IMR-90 (cell line): Measurements from ENCODE around the gene GRK5. TPM values are rescaled to one million over a fixed set of nuclear protein-coding genes. Genes with fewer than 3 reads are reported as not detected.
A peak's percentile ranks its signal among the peaks of the same experiment; 100 is the strongest.

ENCODE experiments used
- ATAC-seq: fragments of 200-7000 bp; cut with Tn5 transposase; 2 replicates; pipeline ENCODE4 v1.9.1; 2020; ENCODE audit warnings: low read depth, mild to moderate bottlenecking, moderate library complexity
- BruUV-seq: library from RNA; stranded (reverse); fragments of 400-500 nt; replicated peaks from 2 replicates; lab custom pipeline; 2021; lab: Mats Ljungman, UMichigan
- CTCF ChIA-PET: fragments of 300-600 bp; formaldehyde crosslinking; extraction: SDS; loops from one replicate; lab custom pipeline; 2021; ENCODE audit warnings: antibody characterized with exemption; lab: Yijun Ruan, JAX
- POLR2A ChIA-PET: fragments of 300-600 bp; sonication (Branson Sonifier 250); formaldehyde crosslinking; loops from one replicate; lab custom pipeline; 2022; ENCODE audit warnings: antibody characterized with exemption; ENCODE audit not compliant: unreplicated experiment; lab: Charles Lee
- DNase-seq: peaks from one replicate; pipeline ENCODE4 v3.0.0; 2013
- H2AFZ ChIP-seq: replicated peaks from 2 replicates; pipeline ENCODE3; 2013; ENCODE audit warnings: low read length, mild to moderate bottlenecking; ENCODE audit not compliant: poor library complexity
- H2AK5ac ChIP-seq: 2 replicates; pipeline ENCODE4 v1.6.1; 2013; ENCODE audit warnings: low read depth, low read length, inconsistent platforms
- H2AK9ac ChIP-seq: replicated peaks from 2 replicates; pipeline ENCODE3; 2013; ENCODE audit warnings: mild to moderate bottlenecking, low read depth, low read length, moderate library complexity; ENCODE audit not compliant: poor library complexity
- H2BK120ac ChIP-seq: 2 replicates; pipeline ENCODE4 v1.6.1; 2013; ENCODE audit warnings: low read depth, low read length, inconsistent platforms
- H2BK15ac ChIP-seq: 3 replicates; pipeline ENCODE4 v1.6.1; 2013; ENCODE audit warnings: low read depth, low read length, inconsistent platforms
- H2BK20ac ChIP-seq: 2 replicates; pipeline ENCODE4 v1.6.1; 2013; ENCODE audit warnings: low read depth, mild to moderate bottlenecking, inconsistent platforms, low read length, moderate library complexity
- H2BK5ac ChIP-seq: 2 replicates; pipeline ENCODE4 v1.6.1; 2013; ENCODE audit warnings: mild to moderate bottlenecking, low read depth, low read length, inconsistent platforms; ENCODE audit not compliant: poor library complexity, severe bottlenecking
- H3K14ac ChIP-seq: replicated peaks from 2 replicates; pipeline ENCODE4 v1.6.1; 2013; ENCODE audit warnings: low read depth, low read length, inconsistent platforms
- H3K18ac ChIP-seq: 2 replicates; pipeline ENCODE4 v1.6.1; 2013; ENCODE audit warnings: low read depth, low read length, control low read depth
- H3K23ac ChIP-seq: 2 replicates; pipeline ENCODE4 v1.6.1; 2013; ENCODE audit warnings: low read depth, low read length, inconsistent platforms
- H3K27ac ChIP-seq: 2 replicates; pipeline ENCODE4 v1.5.1; 2013; ENCODE audit warnings: mild to moderate bottlenecking, control low read depth, low read length; ENCODE audit not compliant: insufficient read depth
- H3K27me3 ChIP-seq: 2 replicates; pipeline ENCODE4 v1.6.1; 2013; ENCODE audit warnings: low read length; ENCODE audit not compliant: control insufficient read depth, insufficient read depth
- H3K36me3 ChIP-seq: 2 replicates; pipeline ENCODE4 v1.6.1; 2013; ENCODE audit warnings: low read length, mixed read lengths; ENCODE audit not compliant: control insufficient read depth, insufficient read depth
- H3K4ac ChIP-seq: 2 replicates; pipeline ENCODE4 v1.6.1; 2013; ENCODE audit warnings: low read depth, low read length, inconsistent platforms
- H3K4me1 ChIP-seq: 2 replicates; pipeline ENCODE4 v1.6.1; 2013; ENCODE audit warnings: low read length, mixed read lengths; ENCODE audit not compliant: control insufficient read depth, insufficient read depth
- H3K4me2 ChIP-seq: 2 replicates; pipeline ENCODE4 v1.6.1; 2013; ENCODE audit warnings: low read depth, mild to moderate bottlenecking, control low read depth, low read length, moderate library complexity
- H3K4me3 ChIP-seq: 2 replicates; pipeline ENCODE4 v1.5.1; 2013; ENCODE audit warnings: low read depth, mild to moderate bottlenecking, control low read depth, low read length, moderate library complexity; ENCODE audit not compliant: insufficient read depth
- H3K56ac ChIP-seq: 2 replicates; pipeline ENCODE4 v1.6.1; 2013; ENCODE audit warnings: low read length, inconsistent platforms; ENCODE audit not compliant: insufficient read depth; ENCODE audit errors: extremely low read depth
- H3K79me1 ChIP-seq, 2 experiments: 2 replicates each; pipeline ENCODE4 v1.6.1; 2013; ENCODE audit warnings: low read length in 2 of 2, inconsistent platforms in 1 of 2, low read depth in 1 of 2
- H3K9ac ChIP-seq: 2 replicates; pipeline ENCODE4 v1.6.1; 2013; ENCODE audit warnings: low read depth, low read length, control low read depth
- H3K9me1 ChIP-seq: 2 replicates; pipeline ENCODE4 v1.6.1; 2013; ENCODE audit warnings: low read length, inconsistent platforms; ENCODE audit not compliant: insufficient read depth
- H3K9me3 ChIP-seq: 2 replicates; pipeline ENCODE4 v1.6.1; 2013; ENCODE audit warnings: low read length; ENCODE audit not compliant: control insufficient read depth, insufficient read depth
- H4K20me1 ChIP-seq: 2 replicates; pipeline ENCODE4 v1.6.1; 2013; ENCODE audit warnings: low read length, inconsistent platforms; ENCODE audit not compliant: insufficient read depth
- H4K5ac ChIP-seq: 2 replicates; pipeline ENCODE4 v1.6.1; 2013; ENCODE audit warnings: mild to moderate bottlenecking, low read depth, low read length, control low read depth
- H4K8ac ChIP-seq, 2 experiments: 2 replicates each; pipeline ENCODE4 v1.6.1; 2013; ENCODE audit warnings: low read depth in 2 of 2, low read length in 2 of 2, control low read depth in 1 of 2, inconsistent platforms in 1 of 2
- H4K91ac ChIP-seq: 2 replicates; pipeline ENCODE4 v1.6.1; 2013; ENCODE audit warnings: low read depth, low read length, inconsistent platforms; ENCODE audit not compliant: insufficient read depth
- CHD1 ChIP-seq: IDR thresholded peaks from 2 replicates; pipeline ENCODE4 v1.6.1; 2012; ENCODE audit warnings: low read depth, low read length, improper control_type of control experiment
- NFE2L2 ChIP-seq: fragments of 150-350 bp; IDR thresholded peaks from 2 replicates; pipeline ENCODE4 v1.6.1; 2016; ENCODE audit warnings: low read depth, mild to moderate bottlenecking, low read length
- POLR2A ChIP-seq: IDR thresholded peaks from 2 replicates; pipeline ENCODE4 v1.6.1; 2012; ENCODE audit warnings: mild to moderate bottlenecking, low read depth, low read length
- RAD21 ChIP-seq: IDR thresholded peaks from 2 replicates; pipeline ENCODE4 v1.6.1; 2012; ENCODE audit warnings: low read length, improper control_type of control experiment
- RFX5 ChIP-seq: IDR thresholded peaks from 2 replicates; pipeline ENCODE4 v1.8.0; 2012; ENCODE audit warnings: low read depth, mild to moderate bottlenecking, low read length, moderate library complexity
- WGBS, 2 experiments: methylation state at CpG; one replicate each; pipeline versions ENCODE4 v1.1.5 to v1.1.7; 2013; ENCODE audit warnings: missing lambda C conversion rate in 2 of 2; ENCODE audit not compliant: insufficient read length in 1 of 2; ENCODE audit errors: extremely low coverage in 2 of 2; 5-methylcytosine and 5-hydroxymethylcytosine counted together
- dilution Hi-C: fragments of 300-500 bp; cut with HindIII; formaldehyde crosslinking; loops from one replicate; pipeline ENCODE4 v1.14.3; 2018; ENCODE audit warnings: low sequenced_read_pairs; ENCODE audit not compliant: unreplicated experiment
- in situ Hi-C: fragments of 300-500 bp; cut with MboI; formaldehyde crosslinking; loops from 3 replicates; pipeline ENCODE4 v1.14.3; 2019; ENCODE audit warnings: low sequenced_read_pairs, inconsistent platforms, mixed read lengths
- intact Hi-C: fragments of 100-400 bp; cut with micrococcal nuclease; formaldehyde crosslinking; loops from 2 replicates; pipeline ENCODE4 v1.10.0; 2022
- polyA plus RNA-seq, 3 experiments: library from polyadenylated mRNA; depleted of rRNA; stranded (reverse); fragments of >200 nt; gene quantifications; 2 replicates each; pipeline ENCODE4 v1.2.3, GENCODE V29; 2012; ENCODE audit warnings: low replicate concordance in 1 of 3
- total RNA-seq: library from RNA; depleted of rRNA; stranded (reverse); fragments of >200 nt; gene quantifications from 2 replicates; pipeline ENCODE4 v1.2.3, GENCODE V29; 2012

The GRK5 gene
- total and polyA plus RNA-seq, 2 of the 4 experiments (the other 2 are of a cell fraction), result 12.9 to 16.3 TPM

- no peak for TF ChIP-seq RFX5
- no peak for TF ChIP-seq RAD21
- TF ChIP-seq POLR2A, result peak; percentile 16; the same call in 1 of the 2 replicates
- no peak for TF ChIP-seq NFE2L2
These were observed 562 bp downstream of the GRK5 start (continued) for GRCh38 chr10:119207713-119208552.

- no peak for ATAC-seq
These were observed 1.2 kb downstream of the GRK5 start for GRCh38 chr10:119208553-119208940.

More at GRCh38 chr10:119208553-119208940, 1.2 kb downstream of the GRK5 start:
- H2AK9ac ChIP-seq, result no peak overlapping the region
- H3K4ac ChIP-seq, result peak overlapping the region; percentile 96; the same call in 1 of the 2 replicates
- DNase-seq, result no peak
- no peaks in the 10 kb centered on the region for H3K27me3 ChIP-seq
- no TSS peak for BruUV-seq
- H4K20me1 ChIP-seq, result peaks cover 15% of the 10 kb centered on the region
- H3K56ac ChIP-seq, result peak overlapping the region; percentile 91
- in situ Hi-C loops (loop anchor here (5.0 kb wide), 1 partner anchor 209 kb away; no protein-coding TSS in a partner anchor), dilution Hi-C loops (no loop called here), intact Hi-C loops (loop anchor here (5.0 kb wide), 2 partner anchors 109 to 279 kb away; no protein-coding TSS in a partner anchor)
- peak overlapping the region; percentile 71; the same call in 1 of the 2 replicates for H4K5ac ChIP-seq
- H3K18ac ChIP-seq, result peak overlapping the region; percentile 28
- peaks cover 11% of the 10 kb centered on the region for H3K36me3 ChIP-seq
- H3K27ac ChIP-seq, result peak overlapping the region; percentile 99
- H3K4me2 ChIP-seq, result peak overlapping the region; percentile 96; the same call in 1 of the 2 replicates
- H3K79me1 ChIP-seq, result peaks cover 8 to 45% of the 10 kb centered on the region in 2 experiments
- TF ChIP-seq CHD1, result peak; percentile 25; the same call in 1 of the 2 replicates
- TF ChIP-seq RAD21, result no peak
- H3K9me3 ChIP-seq, result no peaks in the 10 kb centered on the region
- H3K23ac ChIP-seq, result peak overlapping the region; percentile 96
- H2BK20ac ChIP-seq, result no peak overlapping the region
- peak overlapping the region; percentile 88; the same call in 1 of the 2 replicates for H2AK5ac ChIP-seq
- H2BK120ac ChIP-seq, result peak overlapping the region; percentile 90
- H4K8ac ChIP-seq, result peak overlapping the region; percentile 60 to 88; a peak in 3 of 4 replicates
- H2AFZ ChIP-seq, result no peak overlapping the region
- POLR2A ChIA-PET, result no interaction called here
- CTCF ChIA-PET, result interaction anchor here (0.5 to 2.2 kb wide), 9 partner anchors 9 to 211 kb away, joined by 3 to 8 read pairs (median 5); no protein-coding TSS in a partner anchor
- peak overlapping the region; percentile 79 for H2BK15ac ChIP-seq
- WGBS, 2 experiments, result no CpG with 5 or more reads among the region's 3 CpGs
- H3K4me3 ChIP-seq, result peak overlapping the region; percentile 61
- H3K9ac ChIP-seq, result peak overlapping the region; percentile 96
- H2BK5ac ChIP-seq, result peak overlapping the region; percentile 90
- peak overlapping the region; percentile 77 for H3K14ac ChIP-seq
- peaks cover 14% of the 10 kb centered on the region for H3K4me1 ChIP-seq
- peaks cover 6% of the 10 kb centered on the region for H3K9me1 ChIP-seq
- peak overlapping the region; percentile 91 for H4K91ac ChIP-seq
